ENCODE data around the gene PLAC8L1. TPM values are rescaled to one million over a fixed set of nuclear protein-coding genes. Genes with fewer than 3 reads are reported as not detected.

Gene PLAC8L1
- polyA plus RNA-seq, 1 of the 3 experiments (the other 2 are of a cell fraction) = 0.21 TPM

DNA sequence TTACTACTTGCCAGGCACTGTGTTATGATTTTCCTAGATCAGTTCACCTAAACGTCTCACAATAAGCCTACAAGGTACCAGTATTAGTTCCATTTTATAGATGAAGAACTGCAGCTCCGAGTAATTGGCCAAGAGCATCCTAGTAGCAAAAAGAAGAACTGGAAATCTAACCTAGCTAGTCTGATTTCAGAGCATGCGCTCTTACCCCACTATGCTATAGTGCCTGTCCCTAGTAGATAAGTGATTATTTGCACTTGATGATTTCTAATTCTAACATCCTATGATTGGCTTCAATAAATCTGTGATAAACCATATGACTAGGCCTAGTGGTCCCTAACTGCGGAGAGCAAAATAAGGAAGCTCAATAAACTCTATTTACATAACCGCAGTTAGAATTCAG, 7.1 kb upstream of the PLAC8L1 start:
- no peaks in the 10 kb centered on the region for H3K27me3 ChIP-seq (ENCODE audit: insufficient read depth)

DNA sequence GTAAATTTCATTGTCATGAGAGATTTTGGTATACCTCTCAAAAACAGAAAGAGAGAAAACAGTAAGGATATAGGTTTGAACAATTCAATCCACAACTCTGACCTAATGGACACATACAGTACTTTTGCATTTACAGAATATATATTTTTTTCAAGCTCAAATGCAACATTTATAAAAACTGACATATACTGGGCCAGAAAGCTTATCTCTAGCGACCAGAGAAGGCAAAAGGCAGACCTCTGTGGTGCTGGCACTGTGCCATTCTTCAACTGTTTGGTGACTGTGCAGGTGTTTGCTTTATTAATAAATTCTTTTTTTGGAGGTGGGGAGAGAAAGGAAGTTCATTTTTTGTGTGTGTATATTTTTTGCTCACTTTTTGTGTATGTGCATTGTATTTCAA, 6.0 kb upstream of the PLAC8L1 start:
- Histone ChIP-seq H3K27me3 (ENCODE audit: insufficient read depth) (no peaks in the 10 kb centered on the region), H3K9ac (no peak overlapping the region), H3F3A (replicated peaks; ENCODE audit: insufficient read depth) (peaks cover 8% of the 10 kb centered on the region), H2AFZ (ENCODE audit: low read depth) (no peak overlapping the region), H3K9me2 (no peaks in the 10 kb centered on the region), H4K20me1 (ENCODE audit: insufficient read depth) (no peaks in the 10 kb centered on the region), H3K27ac (ENCODE audit: low read depth in 2 of 2, low read length in 1 of 2) (no peak overlapping the region), H3K36me3 (replicated peaks in 1 of 2; ENCODE audit: control insufficient read depth in 1 of 2, insufficient read depth in 2 of 2, low read length in 1 of 2) (peaks cover 45 to 54% of the 10 kb centered on the region in 2 experiments), H3K79me2 (ENCODE audit: insufficient read depth) (no peaks in the 10 kb centered on the region), H3K4me2 (no peak overlapping the region), H3K4me3 (ENCODE audit: low read depth in 2 of 2, low read length in 1 of 2) (no peak overlapping the region), H3K9me3 (no peaks in the 10 kb centered on the region), H3K4me1 (ENCODE audit: control insufficient read depth in 1 of 2, insufficient read depth in 2 of 2, low read depth in 1 of 2, low read length in 1 of 2) (no peaks in the 10 kb centered on the region; a peak in 1 of 4 replicates)
- no peak for DNase-seq
- no peak for TF ChIP-seq SIN3A (IDR thresholded peaks at IDR 0.05; ENCODE audit: borderline replicate concordance, low read depth, low read length)
- no peak for TF ChIP-seq CHD2 (IDR thresholded peaks at IDR 0.05; ENCODE audit: low read length, partially characterized antibody)
- TF ChIP-seq, protein P1, sequence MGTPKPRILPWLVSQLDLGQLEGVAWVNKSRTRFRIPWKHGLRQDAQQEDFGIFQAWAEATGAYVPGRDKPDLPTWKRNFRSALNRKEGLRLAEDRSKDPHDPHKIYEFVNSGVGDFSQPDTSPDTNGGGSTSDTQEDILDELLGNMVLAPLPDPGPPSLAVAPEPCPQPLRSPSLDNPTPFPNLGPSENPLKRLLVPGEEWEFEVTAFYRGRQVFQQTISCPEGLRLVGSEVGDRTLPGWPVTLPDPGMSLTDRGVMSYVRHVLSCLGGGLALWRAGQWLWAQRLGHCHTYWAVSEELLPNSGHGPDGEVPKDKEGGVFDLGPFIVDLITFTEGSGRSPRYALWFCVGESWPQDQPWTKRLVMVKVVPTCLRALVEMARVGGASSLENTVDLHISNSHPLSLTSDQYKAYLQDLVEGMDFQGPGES (IDR thresholded peaks at IDR 0.05; ENCODE audit: low read depth, low read length) = no peak
- no peak for TF ChIP-seq RFX5 (IDR thresholded peaks at IDR 0.05; ENCODE audit: low read length)
- TF ChIP-seq RAD21 (IDR thresholded peaks at IDR 0.05; ENCODE audit: low read length) = no peak
- no peak for TF ChIP-seq MXI1 (IDR thresholded peaks at IDR 0.05; ENCODE audit: low read depth, low read length)
- TF ChIP-seq JUND (IDR thresholded peaks at IDR 0.05) = no peak
- no peak for TF ChIP-seq MEF2A (IDR thresholded peaks at IDR 0.05; ENCODE audit: borderline replicate concordance, low read depth)
- TF ChIP-seq, protein P2, sequence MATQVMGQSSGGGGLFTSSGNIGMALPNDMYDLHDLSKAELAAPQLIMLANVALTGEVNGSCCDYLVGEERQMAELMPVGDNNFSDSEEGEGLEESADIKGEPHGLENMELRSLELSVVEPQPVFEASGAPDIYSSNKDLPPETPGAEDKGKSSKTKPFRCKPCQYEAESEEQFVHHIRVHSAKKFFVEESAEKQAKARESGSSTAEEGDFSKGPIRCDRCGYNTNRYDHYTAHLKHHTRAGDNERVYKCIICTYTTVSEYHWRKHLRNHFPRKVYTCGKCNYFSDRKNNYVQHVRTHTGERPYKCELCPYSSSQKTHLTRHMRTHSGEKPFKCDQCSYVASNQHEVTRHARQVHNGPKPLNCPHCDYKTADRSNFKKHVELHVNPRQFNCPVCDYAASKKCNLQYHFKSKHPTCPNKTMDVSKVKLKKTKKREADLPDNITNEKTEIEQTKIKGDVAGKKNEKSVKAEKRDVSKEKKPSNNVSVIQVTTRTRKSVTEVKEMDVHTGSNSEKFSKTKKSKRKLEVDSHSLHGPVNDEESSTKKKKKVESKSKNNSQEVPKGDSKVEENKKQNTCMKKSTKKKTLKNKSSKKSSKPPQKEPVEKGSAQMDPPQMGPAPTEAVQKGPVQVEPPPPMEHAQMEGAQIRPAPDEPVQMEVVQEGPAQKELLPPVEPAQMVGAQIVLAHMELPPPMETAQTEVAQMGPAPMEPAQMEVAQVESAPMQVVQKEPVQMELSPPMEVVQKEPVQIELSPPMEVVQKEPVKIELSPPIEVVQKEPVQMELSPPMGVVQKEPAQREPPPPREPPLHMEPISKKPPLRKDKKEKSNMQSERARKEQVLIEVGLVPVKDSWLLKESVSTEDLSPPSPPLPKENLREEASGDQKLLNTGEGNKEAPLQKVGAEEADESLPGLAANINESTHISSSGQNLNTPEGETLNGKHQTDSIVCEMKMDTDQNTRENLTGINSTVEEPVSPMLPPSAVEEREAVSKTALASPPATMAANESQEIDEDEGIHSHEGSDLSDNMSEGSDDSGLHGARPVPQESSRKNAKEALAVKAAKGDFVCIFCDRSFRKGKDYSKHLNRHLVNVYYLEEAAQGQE (IDR thresholded peaks at IDR 0.05; ENCODE audit: low read depth, low read length) = no peak
- no peak for TF ChIP-seq TCF12 (IDR thresholded peaks at IDR 0.05)
- no peak for TF ChIP-seq YY1 (IDR thresholded peaks at IDR 0.05; ENCODE audit: low read depth)
- no peak for TF ChIP-seq GATA2 (CRISPR knock-in tag; IDR thresholded peaks at IDR 0.05)
- TF ChIP-seq SMC3 (IDR thresholded peaks at IDR 0.05; ENCODE audit: low read depth, low read length) = no peak
- TF ChIP-seq POLR2AphosphoS5 (IDR thresholded peaks at IDR 0.05; ENCODE audit: low read depth, low read length) = no peak
- ChIA-PET POLR2A (no interaction called here), CTCF (no interaction called here)
- 71% methylated on average over 1 of the region's 1 CpG for WGBS (ENCODE audit: low lambda C conversion rate)

More for the DNA sequence above, 7.1 kb upstream of the PLAC8L1 start:
- CTCF ChIA-PET = interaction anchor here (0.6 to 1.4 kb wide), 3 partner anchors 9 to 1918 kb away, joined by 3 to 4 read pairs (median 3); no protein-coding TSS in a partner anchor
- Histone ChIP-seq H3K9ac (no peak overlapping the region), H3K27ac (ENCODE audit: low read depth in 2 of 2, low read length in 1 of 2) (no peak overlapping the region), H3K4me1 (ENCODE audit: control insufficient read depth in 1 of 2, insufficient read depth in 2 of 2, low read depth in 1 of 2, low read length in 1 of 2) (peaks cover 0 to 2% of the 10 kb centered on the region in 2 experiments; a peak in 2 of 4 replicates), H4K20me1 (ENCODE audit: insufficient read depth) (no peaks in the 10 kb centered on the region), H3K4me3 (ENCODE audit: low read depth in 2 of 2, low read length in 1 of 2) (no peak overlapping the region), H3K79me2 (ENCODE audit: insufficient read depth) (no peaks in the 10 kb centered on the region), H3F3A (replicated peaks; ENCODE audit: insufficient read depth) (peaks cover 11% of the 10 kb centered on the region), H2AFZ (ENCODE audit: low read depth) (no peak overlapping the region), H3K9me3 (no peaks in the 10 kb centered on the region), H3K36me3 (replicated peaks in 1 of 2; ENCODE audit: control insufficient read depth in 1 of 2, insufficient read depth in 2 of 2, low read length in 1 of 2) (peaks cover 55 to 62% of the 10 kb centered on the region in 2 experiments), H3K9me2 (no peaks in the 10 kb centered on the region), H3K4me2 (no peak overlapping the region)
- POLR2A ChIA-PET = no interaction called here
- no peak for TF ChIP-seq SIN3A (IDR thresholded peaks at IDR 0.05; ENCODE audit: borderline replicate concordance, low read depth, low read length)
- no peak for TF ChIP-seq CHD2 (IDR thresholded peaks at IDR 0.05; ENCODE audit: low read length, partially characterized antibody)
- DNase-seq = no peak
- WGBS (ENCODE audit: low lambda C conversion rate) = 86% methylated on average over 5 of the region's 5 CpGs

Data from SK-N-SH (cell line).